DND-41 (cell line): ENCODE data around the gene SGIP1.
A peak's percentile ranks its signal among the peaks of the same experiment; 100 is the strongest.

Experiments used
- ATAC-seq: fragments of 200-7000 bp; cut with Tn5 transposase; 3 replicates; pipeline ENCODE4 v1.9.1; 2021; ENCODE audit warnings: low read depth; ENCODE audit not compliant: insufficient read depth
- DNase-seq: peaks from one replicate; pipeline ENCODE4 v3.0.0-alpha.2; 2020
- H2AFZ ChIP-seq: 2 replicates; pipeline ENCODE4 v1.6.0; 2012; ENCODE audit warnings: low read depth, low read length
- H3K27ac ChIP-seq: 2 replicates; pipeline ENCODE4 v1.5.1; 2012; ENCODE audit warnings: low read length, inconsistent platforms
- H3K27me3 ChIP-seq: fragments of 200-600 bp; sonication (generic); 2 replicates; pipeline ENCODE4 v1.6.0; 2012; ENCODE audit warnings: low read length, mild to moderate bottlenecking, inconsistent platforms; ENCODE audit not compliant: insufficient read depth, poor library complexity
- H3K36me3 ChIP-seq: 2 replicates; pipeline ENCODE4 v1.5.1; 2012; ENCODE audit warnings: low read length, inconsistent platforms; ENCODE audit not compliant: insufficient read depth
- H3K4me1 ChIP-seq: 2 replicates; pipeline ENCODE4 v1.5.1; 2012; ENCODE audit warnings: mild to moderate bottlenecking, low read length; ENCODE audit not compliant: insufficient read depth
- H3K4me2 ChIP-seq: 2 replicates; pipeline ENCODE4 v1.6.0; 2012; ENCODE audit warnings: mild to moderate bottlenecking, moderate library complexity, low read length, inconsistent platforms; ENCODE audit not compliant: insufficient read depth
- H3K4me3 ChIP-seq, 2 experiments: fragments of 200-600 bp in 1 of 2; shearing (Covaris generic) in 1 of 2; 2 replicates each; pipeline ENCODE4 v1.5.1; 2012 to 2016; ENCODE audit warnings: inconsistent platforms in 2 of 2, low read length in 2 of 2, mild to moderate bottlenecking in 2 of 2, low read depth in 1 of 2, moderate library complexity in 1 of 2
- H3K79me2 ChIP-seq: 2 replicates; pipeline ENCODE4 v1.6.0; 2012; ENCODE audit warnings: low read length, inconsistent platforms; ENCODE audit not compliant: insufficient read depth
- H3K9ac ChIP-seq: 2 replicates; pipeline ENCODE4 v1.6.0; 2012; ENCODE audit warnings: low read depth, mild to moderate bottlenecking, inconsistent platforms, low read length, moderate library complexity
- H3K9me3 ChIP-seq: 2 replicates; pipeline ENCODE4 v1.5.1; 2012; ENCODE audit warnings: low read length, moderate library complexity, mild to moderate bottlenecking, inconsistent platforms; ENCODE audit not compliant: insufficient read depth, severe bottlenecking
- H4K20me1 ChIP-seq: 2 replicates; pipeline ENCODE4 v1.6.0; 2012; ENCODE audit warnings: low read length; ENCODE audit not compliant: insufficient read depth
- EZH2 ChIP-seq: IDR thresholded peaks from 3 replicates; pipeline ENCODE4 v1.6.1; 2012; ENCODE audit warnings: borderline replicate concordance, low read depth, mild to moderate bottlenecking, moderate library complexity, low read length, inconsistent platforms; ENCODE audit not compliant: severe bottlenecking
- TF ChIP-seq, protein P1 (sequence below): IDR thresholded peaks from 2 replicates; pipeline ENCODE4 v1.5.1; 2012; ENCODE audit warnings: borderline replicate concordance, low read length, moderate library complexity, mild to moderate bottlenecking; ENCODE audit not compliant: poor library complexity, severe bottlenecking; ENCODE audit errors: extremely low read depth

The SGIP1 gene

DNA sequence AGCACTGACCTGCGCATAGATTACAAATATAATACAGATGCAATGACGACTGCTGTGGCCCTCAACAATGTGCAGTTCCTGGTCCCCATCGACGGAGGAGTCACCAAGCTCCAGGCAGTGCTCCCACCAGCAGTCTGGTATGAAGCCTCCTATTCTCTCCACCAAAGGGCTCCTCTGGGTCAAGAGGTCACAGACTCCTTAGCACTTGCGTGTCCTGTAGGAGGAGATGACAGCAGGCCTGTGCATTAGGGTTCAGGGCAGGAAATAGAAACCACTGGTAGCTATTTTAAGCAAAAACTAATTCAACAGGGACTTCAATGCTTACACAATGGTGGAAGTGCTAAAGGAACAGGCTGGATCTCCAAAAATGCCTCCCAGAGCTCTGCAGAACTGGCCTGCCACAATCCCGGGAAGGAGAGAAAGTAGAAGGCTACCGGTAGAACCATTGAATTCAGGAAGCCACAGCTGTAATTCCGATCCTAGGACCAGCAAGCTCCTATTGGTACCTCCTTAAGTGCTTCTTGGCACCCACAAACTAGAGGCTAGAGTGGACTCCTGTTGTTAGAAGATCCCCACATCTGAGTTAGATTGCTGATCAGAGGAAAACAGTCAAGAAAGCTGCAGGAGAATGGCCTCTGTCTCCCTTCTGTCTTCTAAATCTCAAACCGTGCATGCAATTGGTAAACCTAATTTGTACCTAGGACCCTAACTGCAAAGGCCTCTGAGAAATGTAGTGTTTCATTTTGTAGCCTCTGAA is 205.6 kb downstream of the SGIP1 start:
- Histone ChIP-seq H3K27ac (0 out of 2 replicates have a peak overlapping the region, but pooled peaks have one; percentile 23), H3K4me1 (peaks cover 9% of the 10 kb centered on the region), H3K36me3 (no peaks in the 10 kb centered on the region), H4K20me1 (no peaks in the 10 kb centered on the region), H3K9ac (no peak overlapping the region), H3K27me3 (no peaks in the 10 kb centered on the region), H3K9me3 (no peaks in the 10 kb centered on the region), H2AFZ (peak overlapping the region; percentile 35; the same call in 1 of the 2 replicates), H3K79me2 (no peaks in the 10 kb centered on the region), H3K4me2 (no peak overlapping the region), H3K4me3 (no peak overlapping the region)
- TF ChIP-seq, protein P1, sequence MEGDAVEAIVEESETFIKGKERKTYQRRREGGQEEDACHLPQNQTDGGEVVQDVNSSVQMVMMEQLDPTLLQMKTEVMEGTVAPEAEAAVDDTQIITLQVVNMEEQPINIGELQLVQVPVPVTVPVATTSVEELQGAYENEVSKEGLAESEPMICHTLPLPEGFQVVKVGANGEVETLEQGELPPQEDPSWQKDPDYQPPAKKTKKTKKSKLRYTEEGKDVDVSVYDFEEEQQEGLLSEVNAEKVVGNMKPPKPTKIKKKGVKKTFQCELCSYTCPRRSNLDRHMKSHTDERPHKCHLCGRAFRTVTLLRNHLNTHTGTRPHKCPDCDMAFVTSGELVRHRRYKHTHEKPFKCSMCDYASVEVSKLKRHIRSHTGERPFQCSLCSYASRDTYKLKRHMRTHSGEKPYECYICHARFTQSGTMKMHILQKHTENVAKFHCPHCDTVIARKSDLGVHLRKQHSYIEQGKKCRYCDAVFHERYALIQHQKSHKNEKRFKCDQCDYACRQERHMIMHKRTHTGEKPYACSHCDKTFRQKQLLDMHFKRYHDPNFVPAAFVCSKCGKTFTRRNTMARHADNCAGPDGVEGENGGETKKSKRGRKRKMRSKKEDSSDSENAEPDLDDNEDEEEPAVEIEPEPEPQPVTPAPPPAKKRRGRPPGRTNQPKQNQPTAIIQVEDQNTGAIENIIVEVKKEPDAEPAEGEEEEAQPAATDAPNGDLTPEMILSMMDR = no peak
- TF ChIP-seq EZH2 = no peak
- no peak for DNase-seq
- ATAC-seq = no peak

DNA sequence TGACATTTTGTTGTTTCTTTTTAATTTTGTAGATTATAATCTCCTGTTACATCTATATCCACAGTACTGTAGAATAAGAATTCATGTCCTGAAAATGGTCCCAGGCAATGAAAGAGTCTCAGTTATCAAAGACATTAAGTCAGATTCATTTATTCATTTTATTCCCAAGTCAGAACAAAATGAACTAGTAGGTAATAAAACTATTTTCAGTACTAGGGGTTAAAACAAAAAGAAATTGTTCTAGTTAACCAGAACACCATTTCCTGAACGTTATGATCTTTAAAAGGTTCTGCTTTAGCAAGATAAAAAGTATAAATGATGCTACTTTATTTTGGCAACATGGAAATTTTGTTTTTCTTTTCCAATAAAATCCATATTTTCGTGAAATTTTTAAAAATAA is 211.5 kb downstream of the SGIP1 start:
- H3K4me3 ChIP-seq = no peak overlapping the region
- H3K79me2 ChIP-seq = no peaks in the 10 kb centered on the region
- H3K9ac ChIP-seq = no peak overlapping the region
- no peaks in the 10 kb centered on the region for H3K9me3 ChIP-seq
- ATAC-seq = no peak
- H3K4me1 ChIP-seq = no peaks in the 10 kb centered on the region
- H4K20me1 ChIP-seq = no peaks in the 10 kb centered on the region
- no peaks in the 10 kb centered on the region for H3K36me3 ChIP-seq
- no peak overlapping the region for H3K4me2 ChIP-seq
- H3K27me3 ChIP-seq = no peaks in the 10 kb centered on the region
- no peak for TF ChIP-seq EZH2
- TF ChIP-seq, protein P1 = no peak
- H2AFZ ChIP-seq = no peak overlapping the region
- no peak overlapping the region for H3K27ac ChIP-seq
- DNase-seq = no peak

DNA sequence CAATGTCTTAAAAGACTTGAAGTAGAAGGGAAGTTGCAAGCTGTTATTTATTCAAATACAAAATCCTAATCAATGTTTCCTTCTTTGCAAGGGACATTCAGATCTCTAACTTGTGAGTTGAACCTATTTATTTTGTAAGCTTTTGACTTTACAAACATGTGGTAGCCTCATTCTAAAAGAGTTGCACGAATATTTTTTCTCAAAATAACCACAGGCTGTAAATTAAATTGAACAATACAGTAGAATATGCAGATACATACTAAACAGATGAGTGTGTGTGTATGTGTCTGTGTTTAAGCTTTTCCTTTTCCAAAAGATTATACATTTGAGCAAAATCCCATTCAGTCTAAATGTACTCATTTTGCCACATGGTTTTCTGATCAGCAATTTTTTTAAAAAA is 213.5 kb downstream of the SGIP1 start:
- no peaks in the 10 kb centered on the region for H3K36me3 ChIP-seq
- no peaks in the 10 kb centered on the region for H3K79me2 ChIP-seq
- no peaks in the 10 kb centered on the region for H3K27me3 ChIP-seq
- H4K20me1 ChIP-seq = no peaks in the 10 kb centered on the region
- no peak overlapping the region for H3K27ac ChIP-seq
- H3K4me2 ChIP-seq = no peak overlapping the region
- TF ChIP-seq, protein P1 = no peak
- TF ChIP-seq EZH2 = no peak
- DNase-seq (no peak), ATAC-seq (no peak)
- H3K4me3 ChIP-seq = no peak overlapping the region
- no peak overlapping the region for H3K9ac ChIP-seq
- no peak overlapping the region for H2AFZ ChIP-seq
- H3K4me1 ChIP-seq = no peaks in the 10 kb centered on the region
- no peaks in the 10 kb centered on the region for H3K9me3 ChIP-seq
